ENCODE measurements around the gene TGFBI.
A peak's percentile ranks its signal among the peaks of the same experiment; 100 is the strongest.

Gene TGFBI

DNA sequence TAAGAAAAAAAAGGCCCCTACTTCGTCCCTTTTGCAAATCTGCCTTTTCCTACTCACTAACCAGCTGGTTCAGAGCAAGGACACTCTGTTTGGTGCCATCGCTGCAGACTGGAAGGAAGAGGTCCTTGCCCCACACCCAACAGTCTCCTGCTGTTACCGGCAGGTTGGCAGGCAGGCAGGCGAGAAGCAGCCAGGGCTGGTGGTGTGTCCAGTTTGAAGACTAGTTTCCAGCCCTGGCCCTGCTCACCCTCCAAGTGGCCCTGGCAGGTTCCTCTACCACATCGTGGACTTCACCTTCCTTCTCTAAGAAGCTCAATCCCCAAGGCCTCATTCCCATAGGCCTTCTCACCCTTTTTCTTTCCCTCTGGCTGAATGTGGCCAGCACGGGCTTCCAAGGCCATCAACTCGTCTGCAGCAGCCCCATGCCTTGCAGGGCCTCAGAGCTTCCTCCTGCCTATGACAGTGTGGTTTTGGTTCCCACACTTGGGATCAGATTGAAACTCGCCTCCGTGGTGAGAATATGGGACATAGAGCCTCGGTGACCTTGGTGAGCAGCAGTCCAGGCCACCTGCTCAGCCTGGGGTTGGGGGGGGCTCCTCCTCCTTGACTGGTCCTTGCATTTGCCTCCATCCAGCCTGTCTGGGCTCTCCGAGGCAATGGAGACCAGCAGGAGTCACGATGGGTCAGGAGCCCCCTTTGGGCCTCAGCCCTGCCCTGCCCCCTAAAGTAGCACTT lies 22.9 kb downstream of the TGFBI start:
- DNase-seq: no peak

DNA sequence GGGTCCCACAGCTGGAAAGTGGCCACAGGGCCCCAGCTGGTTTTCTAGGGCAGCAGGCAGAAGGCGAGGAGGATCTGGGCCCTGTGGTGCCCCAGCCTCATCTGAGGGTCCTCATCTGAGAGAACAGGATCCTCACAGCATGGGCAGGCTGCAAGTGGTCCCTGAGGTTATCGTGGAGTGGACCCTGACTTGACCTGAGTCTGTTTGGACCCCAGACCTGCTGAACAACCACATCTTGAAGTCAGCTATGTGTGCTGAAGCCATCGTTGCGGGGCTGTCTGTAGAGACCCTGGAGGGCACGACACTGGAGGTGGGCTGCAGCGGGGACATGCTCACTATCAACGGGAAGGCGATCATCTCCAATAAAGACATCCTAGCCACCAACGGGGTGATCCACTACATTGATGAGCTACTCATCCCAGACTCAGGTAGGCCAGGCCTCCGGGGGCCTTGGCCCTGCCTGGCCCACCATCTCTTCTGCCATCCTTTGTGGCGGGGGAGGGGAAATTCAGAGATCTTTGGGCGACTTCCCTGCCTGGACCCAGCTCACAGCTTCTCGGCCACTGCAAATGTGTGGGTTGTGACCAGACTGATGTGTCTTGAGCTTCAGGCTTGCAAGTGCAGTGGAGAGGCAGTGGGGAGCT lies 24.0 kb downstream of the TGFBI start:
- no peak for DNase-seq

DNA sequence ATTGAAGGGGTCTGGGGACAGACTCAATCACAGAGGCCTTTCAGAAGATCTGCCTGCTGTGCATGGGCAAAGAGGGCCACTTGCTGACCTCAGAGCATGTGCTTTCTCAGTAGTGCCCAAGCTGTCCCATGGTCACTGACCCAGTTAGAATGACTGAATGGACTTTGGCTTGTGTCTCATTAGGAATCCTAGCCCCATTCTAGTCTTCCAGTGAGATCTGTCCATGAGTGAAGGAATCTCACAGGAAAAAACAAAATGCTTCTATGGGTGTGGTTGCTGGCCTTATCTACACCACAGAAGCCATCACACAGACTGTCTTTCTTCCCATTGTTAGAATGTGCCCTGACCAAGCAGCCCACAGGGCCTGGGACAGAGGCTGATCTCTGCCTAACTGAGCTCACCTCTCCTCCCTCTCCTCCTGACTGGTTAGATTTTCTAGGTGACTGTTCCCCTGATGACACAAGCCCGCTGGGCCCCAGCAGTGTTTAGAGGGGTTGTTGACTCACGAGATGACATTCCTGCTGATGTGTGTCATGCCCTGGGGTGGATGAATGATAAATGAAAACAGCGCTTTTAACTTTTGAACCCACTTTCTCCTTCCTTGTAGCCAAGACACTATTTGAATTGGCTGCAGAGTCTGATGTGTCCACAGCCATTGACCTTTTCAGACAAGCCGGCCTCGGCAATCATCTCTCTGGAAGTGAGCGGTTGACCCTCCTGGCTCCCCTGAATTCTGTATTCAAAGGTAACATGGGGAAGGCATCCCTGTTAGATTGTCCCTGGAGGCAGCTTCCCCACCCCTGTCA lies 24.8 kb downstream of the TGFBI start:
- DNase-seq: no peak

DNA sequence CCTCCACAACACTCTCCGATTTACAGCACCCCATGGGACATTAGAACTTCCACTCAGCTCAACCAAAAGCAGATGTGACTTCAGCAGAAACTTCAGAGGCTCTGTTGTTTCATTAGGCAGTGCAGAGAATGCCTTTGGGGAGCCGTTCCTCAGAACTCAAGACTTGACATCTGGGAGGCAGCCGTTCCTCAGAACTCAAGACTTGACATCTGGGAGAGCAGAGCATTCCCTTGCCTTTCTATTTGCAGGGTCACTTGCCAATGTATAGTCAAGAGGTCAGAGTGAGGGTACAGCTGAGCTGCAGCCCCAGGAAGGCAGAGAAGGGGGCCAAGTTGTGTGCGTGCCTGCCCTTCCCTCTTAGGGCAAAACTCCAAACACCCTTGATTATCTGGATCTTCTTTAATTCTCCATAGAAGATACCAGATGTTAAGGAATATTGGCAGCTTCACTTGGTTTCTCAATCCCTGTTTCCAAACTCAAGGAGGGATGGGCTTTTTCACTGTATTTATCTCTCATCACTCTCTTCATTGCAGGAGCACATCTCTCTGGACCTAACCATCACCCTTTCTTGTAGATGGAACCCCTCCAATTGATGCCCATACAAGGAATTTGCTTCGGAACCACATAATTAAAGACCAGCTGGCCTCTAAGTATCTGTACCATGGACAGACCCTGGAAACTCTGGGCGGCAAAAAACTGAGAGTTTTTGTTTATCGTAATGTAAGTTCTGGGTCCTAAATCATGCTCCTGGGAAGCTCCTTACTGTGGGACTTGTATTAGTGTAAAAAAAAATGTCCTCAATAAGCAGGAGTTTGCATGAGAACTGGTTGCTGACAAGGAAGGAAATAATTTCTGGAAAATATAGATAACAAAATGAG lies 25.6 kb downstream of the TGFBI start:
- DNase-seq: no peak

DNA sequence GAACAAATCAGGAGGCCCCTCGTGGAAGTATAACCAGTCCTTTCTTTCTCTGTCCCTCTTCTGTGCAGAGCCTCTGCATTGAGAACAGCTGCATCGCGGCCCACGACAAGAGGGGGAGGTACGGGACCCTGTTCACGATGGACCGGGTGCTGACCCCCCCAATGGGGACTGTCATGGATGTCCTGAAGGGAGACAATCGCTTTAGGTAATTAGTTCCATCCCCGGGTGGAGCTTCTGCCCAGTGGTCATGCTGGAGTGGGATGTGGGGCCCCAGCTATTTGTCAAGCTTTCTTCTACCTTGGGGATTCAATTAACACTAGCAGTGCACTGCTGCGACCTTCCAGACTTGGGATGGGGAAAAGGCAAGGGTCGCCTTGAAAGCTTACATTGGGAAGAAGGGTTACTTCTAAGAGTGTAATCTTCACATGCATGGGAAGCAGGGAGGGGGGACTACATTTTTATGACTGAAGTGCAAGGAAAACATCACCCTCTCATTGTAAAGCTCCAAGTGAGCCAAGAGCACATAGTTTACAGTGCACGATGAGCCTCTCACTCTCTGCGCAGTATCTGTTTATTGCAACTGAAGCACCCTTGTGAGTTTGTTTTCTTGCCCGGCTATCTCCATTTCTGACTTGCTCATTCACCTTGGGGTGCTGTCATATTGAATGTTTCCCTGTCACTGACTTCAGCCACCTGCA lies 27.0 kb downstream of the TGFBI start:
- no peak for DNase-seq

DNA sequence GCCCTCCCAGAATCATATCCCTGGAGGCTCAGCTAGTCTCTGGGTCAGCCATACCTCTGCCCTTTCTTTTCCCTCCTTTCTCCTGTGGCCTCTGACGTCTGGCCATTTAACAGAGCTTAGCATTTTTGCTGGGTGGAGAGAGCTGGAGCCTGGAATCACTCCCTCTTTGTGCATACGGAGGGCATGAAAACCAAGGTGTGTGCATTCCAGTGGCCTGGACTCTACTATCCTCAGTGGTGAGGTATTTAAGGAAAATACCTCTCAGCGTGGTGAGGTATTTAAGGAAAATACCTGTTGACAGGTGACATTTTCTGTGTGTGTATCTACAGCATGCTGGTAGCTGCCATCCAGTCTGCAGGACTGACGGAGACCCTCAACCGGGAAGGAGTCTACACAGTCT lies 27.5 kb downstream of the TGFBI start:
- DNase-seq: no peak

DNA sequence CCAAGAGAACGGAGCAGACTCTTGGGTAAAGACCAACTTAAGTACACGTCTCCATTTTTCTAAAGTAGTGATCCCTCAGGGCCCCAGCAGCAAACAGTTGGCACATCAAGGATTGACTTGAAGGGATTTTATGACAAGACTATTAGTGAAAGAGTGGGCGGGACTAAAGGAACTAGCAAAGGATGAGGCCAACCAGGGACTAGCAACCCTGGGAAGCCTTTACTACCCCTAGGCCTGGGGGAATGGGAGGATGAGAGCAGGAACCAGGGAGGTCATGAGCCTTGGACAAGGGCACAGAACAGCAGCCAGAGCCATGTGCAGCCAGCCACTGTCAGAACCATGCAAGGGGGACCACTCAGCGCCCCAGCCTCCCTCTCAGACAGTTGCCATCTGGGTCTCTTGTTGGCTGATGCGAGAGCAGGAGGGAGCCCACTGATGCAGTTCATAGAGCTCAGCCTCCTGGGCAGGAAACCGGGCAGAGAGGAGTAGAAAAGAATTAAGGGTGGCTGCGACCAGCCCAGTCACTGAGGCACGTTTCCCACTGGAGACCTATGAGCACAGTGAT lies 28.1 kb downstream of the TGFBI start:
- DNase-seq: no peak

DNA sequence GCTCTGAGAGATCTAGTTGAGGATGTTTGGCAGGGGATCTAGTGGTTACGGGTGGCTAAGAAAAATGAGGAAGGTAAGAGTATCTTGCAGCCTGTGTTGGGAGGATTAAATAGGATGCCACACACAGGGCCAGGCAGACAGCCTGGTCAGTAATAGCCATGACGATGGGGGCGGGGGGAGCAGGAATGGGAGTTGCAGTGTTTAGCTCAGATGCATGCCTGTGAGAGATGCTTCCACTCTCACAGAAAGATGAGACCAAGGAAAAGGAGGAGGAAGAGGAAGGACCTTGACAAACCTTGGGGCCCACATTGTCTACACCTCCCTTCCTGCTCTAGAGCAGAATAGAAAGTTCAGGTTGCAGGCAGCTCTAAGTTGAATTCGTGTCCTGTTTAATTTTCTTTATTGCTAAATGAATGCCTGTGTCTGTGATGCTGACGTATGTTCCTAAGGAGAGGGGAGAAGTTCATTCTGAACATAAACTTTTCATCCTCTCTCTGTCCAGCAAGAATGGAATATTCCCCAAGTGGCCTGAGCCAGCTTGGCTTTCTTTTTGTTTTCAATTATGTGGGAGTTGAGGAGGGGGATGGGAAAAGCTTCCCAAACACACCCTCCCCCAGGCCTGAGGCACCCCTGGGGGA lies 28.7 kb downstream of the TGFBI start:
- no peak for DNase-seq

DNA sequence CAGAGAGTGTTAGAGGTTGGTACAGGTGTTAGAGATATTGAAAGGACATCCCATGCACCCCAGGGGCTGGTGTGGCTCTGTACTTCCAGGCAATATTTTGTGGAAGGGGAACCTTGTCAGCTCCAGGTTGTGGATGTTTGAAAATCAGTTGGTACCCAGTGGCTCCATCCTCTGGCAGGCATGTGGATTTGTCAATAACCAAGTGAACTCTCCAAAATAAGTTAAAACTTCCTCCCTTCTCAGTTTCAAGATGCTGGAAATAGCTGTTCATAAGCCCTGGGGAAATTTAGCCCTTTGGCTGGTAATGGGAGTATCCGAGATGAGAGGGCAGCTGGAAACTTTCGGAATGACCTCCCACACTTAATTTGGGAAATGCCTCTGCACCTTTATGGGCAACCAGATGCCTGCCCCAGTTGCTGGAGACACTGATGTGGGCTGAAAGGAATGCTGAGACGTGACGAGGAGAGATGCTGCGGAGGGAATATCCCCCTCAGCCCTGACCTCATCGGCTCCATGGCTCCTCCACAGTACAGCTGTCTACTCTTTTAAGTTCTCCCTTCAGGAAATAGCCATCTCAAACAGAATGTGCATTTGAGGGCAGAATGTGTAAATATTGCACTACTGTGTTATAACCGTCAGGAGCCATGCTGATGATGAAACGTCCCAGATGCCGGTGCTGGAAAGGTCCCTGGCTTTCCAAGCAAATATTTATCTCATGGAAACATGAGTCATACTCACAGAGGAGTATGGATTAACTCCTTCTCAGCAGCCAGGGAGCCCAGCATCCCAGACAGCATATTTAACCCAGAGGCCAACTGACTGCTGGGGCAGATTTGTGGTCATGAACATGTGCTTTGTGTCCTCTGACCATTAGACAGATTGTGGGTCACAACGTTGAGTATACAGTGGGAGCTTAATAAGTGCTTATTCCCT lies 29.5 kb downstream of the TGFBI start:
- no peak for DNase-seq

DNA sequence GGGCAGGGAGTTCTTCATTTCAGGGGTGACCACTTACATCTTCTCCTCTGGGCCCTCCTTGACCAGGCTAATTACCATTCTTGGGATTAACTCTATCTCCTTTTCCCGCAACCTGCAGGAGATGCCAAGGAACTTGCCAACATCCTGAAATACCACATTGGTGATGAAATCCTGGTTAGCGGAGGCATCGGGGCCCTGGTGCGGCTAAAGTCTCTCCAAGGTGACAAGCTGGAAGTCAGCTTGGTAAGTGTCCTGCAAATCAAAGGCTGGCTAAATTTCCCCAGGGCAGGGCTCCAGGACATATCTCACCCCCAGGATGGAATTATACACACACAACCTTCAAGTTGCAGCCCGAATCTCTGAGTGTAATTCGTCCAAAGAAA lies 30.2 kb downstream of the TGFBI start:
- DNase-seq: no peak

DNA sequence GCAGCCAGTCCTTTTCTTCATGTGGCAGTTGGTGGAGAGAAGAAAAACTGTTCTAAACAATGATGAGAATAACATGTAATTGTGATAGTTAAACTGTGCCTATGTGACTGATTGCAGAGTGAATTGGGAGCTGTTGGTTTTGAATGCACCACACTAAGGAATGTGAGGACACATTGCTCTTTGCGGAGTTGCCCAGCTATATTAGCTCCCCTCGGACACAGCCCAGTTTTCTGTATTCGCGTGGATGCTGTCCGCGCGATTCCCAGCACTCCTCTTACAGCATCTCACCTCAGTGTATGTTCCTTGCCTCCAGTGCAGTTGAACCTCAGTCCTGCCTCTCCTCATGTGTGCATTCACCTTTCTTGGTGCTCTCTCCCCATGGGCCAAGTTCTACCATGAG lies 32.2 kb downstream of the TGFBI start:
- DNase-seq: no peak

DNA sequence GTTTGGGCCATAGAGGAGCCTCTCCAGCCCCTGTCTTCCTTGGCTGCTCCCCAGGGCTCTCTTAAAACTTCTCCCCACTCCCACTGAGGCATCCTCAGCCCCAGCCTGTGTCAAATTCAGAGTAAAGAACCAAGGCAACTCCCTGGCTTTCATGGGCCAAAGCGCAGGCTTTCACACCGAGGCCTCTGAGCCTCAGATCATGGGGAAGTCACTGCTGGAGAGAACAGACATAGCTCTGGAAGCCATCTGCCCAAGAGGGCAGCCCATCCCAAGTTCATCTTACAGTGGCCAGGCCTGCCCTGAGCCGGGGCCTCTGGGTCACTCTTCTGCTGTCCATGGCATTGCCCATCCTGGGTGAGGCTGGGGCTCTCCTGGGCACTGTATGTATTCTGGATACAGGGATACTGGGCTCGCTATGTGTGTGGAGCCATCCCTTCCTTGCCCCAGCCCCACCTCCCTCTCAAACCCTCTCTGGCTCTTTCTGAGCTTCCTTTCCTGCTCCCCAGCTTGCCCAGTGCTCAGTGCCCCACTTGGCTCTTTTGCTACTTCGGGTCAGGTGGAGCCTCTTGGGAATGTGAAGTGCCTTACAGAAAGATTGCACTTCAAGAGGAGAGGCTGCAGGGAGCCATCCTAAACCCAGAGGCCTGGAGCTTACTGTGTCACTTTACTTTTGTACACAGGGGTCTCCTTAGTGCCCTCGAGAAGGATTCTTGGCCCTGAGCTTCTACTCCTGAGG lies 33.0 kb downstream of the TGFBI start:
- no peak for DNase-seq

DNA sequence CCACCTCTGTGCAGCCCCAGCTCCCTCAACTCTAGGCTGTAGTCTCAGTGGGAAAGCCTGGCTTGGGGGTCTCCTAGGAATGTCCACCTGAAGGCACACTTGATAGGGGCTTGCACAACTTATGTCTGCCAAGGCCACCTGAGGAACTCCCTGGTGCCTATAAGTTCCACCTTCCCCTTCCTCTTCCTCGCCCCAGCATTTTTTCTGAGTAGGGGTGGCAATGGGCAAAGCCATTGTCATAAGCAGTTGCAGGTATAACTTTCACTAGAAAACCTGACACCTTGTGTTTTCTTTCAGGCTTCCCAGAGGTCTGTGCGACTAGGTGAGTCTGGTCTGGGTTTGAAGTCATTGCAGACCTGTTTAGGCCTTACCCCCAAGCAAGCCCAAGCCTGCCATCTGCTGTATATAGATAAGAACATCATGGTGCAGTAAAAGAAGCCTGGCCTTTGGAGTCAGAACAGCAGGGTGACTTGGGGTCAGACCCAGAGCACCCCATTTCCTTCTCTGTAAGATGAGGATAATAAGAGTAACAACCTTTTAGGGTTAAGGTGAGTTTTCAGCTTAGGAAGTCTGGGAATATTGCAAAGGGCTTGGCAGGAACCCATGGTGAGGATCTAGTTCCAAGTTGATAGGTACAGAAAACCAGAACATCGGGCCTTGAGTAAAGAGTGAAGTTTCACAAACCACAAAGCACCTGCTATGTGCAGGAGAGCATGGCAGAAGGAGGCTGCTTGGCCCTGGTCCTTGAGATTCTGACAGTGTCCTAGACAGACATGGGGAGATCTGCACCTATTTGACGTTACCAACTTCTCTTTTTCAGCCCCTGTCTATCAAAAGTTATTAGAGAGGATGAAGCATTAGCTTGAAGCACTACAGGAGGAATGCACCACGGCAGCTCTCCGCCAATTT lies 33.8 kb downstream of the TGFBI start:
- peak; percentile 11 for DNase-seq

DNA sequence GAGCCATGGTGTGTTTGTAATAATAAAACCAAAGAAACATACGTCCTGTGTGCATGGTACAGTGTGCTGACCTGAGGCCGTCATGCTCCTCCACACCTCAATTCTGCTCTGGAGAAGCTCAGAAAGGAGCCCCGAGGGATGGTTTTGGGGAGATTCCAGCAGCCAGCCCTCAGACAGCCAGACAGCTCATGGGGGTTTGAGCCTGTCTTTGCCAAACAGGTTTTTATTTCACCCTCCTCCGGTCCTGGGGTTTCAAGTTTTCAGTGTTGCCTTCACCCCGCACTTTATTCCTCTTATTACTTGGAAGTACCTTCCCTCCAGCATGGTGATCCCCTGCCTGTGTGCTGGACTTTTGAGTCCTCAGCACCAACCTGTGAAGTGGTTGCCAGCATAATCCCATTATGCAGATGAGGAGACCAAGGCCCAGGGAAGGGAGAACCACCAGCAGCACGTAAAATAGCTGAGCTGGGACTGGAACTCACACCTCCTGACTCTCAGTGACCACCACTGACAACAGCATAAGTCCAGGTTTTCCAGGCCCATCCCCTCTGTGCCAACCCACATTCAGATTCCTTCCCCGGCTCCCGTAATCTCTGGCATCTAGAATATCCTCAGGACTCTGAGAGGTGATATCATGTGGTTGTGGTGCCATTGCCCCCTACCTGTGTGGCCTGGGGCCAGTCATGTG lies 35.1 kb downstream of the TGFBI start:
- DNase-seq: no peak

DNA sequence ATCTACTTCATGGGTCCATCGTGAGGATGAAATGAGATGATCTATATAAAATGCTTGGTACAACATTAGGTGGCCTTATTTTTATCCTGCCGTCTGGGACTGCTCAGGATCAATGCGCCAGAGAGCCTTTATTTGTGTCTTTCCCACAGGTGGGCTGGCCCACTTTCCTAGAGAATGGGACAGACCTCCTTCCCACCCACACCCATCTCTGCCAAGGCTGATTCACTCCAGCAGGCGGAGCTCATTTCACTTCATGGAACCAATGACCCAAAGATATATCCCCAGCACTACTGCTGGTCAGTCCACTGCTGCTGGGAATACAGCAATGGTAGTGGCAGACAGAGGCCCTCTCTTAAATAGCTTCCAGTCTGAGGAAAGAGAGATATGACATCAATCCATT lies 35.7 kb downstream of the TGFBI start:
- DNase-seq: no peak

DNA sequence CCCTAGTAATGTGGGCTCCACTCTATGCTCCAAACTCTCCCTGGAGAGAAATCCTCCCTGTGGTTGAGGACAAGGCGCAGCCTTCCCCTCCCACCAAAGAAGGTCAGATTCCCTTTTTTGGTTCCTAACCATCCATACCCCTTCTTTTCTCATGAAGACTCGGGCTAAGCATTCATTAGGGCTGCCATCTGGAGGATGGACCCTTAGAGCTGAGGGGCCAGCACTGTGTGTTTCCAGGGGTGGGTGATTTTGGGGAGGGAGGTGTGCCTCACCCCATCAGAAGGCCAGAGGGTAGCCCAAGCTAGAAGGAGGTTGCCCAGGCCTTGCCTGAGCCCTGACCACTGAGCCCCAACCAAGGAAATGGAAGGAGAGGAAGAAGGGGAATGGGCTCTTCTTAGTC lies 36.8 kb downstream of the TGFBI start:
- no peak for DNase-seq

DNA sequence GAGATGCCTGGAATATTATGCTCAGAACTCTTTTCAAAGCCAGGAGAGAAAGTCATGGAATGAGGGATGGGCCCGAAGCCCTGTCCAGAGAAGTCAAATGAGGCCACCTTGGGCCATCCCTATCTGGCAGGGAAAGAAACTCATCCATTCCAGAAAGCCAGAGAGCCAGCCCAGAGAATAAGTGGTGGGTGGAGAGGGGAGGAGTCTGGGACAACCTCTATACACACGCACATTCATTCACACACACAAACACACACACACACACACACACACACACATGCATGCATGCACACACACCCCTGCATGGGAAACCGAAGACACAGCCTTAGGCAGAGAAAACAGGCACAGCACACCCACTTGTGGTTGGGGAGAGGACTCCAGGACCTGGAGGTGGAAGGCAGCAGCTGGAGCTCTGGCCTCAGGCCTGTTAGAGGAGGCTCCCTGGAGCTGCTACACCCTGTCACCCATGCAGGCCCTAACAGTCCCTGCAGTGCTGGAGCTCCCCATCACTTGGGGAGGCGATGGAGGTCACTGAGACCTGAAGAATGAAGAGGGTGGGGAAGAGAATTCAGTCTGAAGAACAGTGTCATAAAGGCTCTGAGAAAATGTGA lies 38.0 kb downstream of the TGFBI start:
- DNase-seq: no peak

All from stimulated activated CD4-positive, alpha-beta T cell treated with anti-CD3 and anti-CD28 coated beads, Interleukin-4, amount 100 ng/mL, for 24 hours (primary cell).